Measurements from ENCODE around the gene ARHGAP25.

Gene ARHGAP25

GRCh38 chr2:68744366-68744912 is 9.8 kb downstream of the ARHGAP25 start:
- no peak for DNase-seq

- no peak for DNase-seq
Measured at GRCh38 chr2:68745006-68745405, 10.4 kb downstream of the ARHGAP25 start.

GRCh38 chr2:68746408-68746807 is 11.8 kb downstream of the ARHGAP25 start:
- DNase-seq = no peak

GRCh38 chr2:68747413-68747812 is 12.8 kb downstream of the ARHGAP25 start:
- no peak for DNase-seq

GRCh38 chr2:68747900-68748299 is 13.3 kb downstream of the ARHGAP25 start:
- DNase-seq = no peak

GRCh38 chr2:68748568-68748967 is 14.0 kb downstream of the ARHGAP25 start:
- DNase-seq = no peak

GRCh38 chr2:68749345-68749744 is 14.7 kb downstream of the ARHGAP25 start:
- DNase-seq = no peak

GRCh38 chr2:68750592-68751396 is 16.2 kb downstream of the ARHGAP25 start:
- DNase-seq = no peak

- DNase-seq = peak; percentile 85
Measured at GRCh38 chr2:68751397-68752339, 17.1 kb downstream of the ARHGAP25 start.

- no peak for DNase-seq
Measured at GRCh38 chr2:68753318-68753717, 18.7 kb downstream of the ARHGAP25 start.

- DNase-seq = no peak
Measured at GRCh38 chr2:68755071-68755470, 20.5 kb downstream of the ARHGAP25 start.

GRCh38 chr2:68756178-68756577 is 21.6 kb downstream of the ARHGAP25 start:
- no peak for DNase-seq

- DNase-seq = no peak
Measured at GRCh38 chr2:68757081-68757480, 22.5 kb downstream of the ARHGAP25 start.

GRCh38 chr2:68762100-68762499 is 27.5 kb downstream of the ARHGAP25 start:
- no peak for DNase-seq

GRCh38 chr2:68762665-68763064 is 28.1 kb downstream of the ARHGAP25 start:
- no peak for DNase-seq

GRCh38 chr2:68764041-68764805 is 29.6 kb downstream of the ARHGAP25 start:
- no peak for DNase-seq

GRCh38 chr2:68764806-68765311 is 30.2 kb downstream of the ARHGAP25 start:
- no peak for DNase-seq

GRCh38 chr2:68765739-68766375 is 31.2 kb downstream of the ARHGAP25 start:
- DNase-seq = no peak

GRCh38 chr2:68766376-68766845 is 31.8 kb downstream of the ARHGAP25 start:
- DNase-seq = no peak

- DNase-seq = peak; percentile 62
Measured at GRCh38 chr2:68767031-68767961, 32.7 kb downstream of the ARHGAP25 start.

GRCh38 chr2:68767996-68768395 is 33.4 kb downstream of the ARHGAP25 start:
- peak; percentile 58 for DNase-seq
